HepG2 (cell line): ENCODE measurements around the gene MED1. TPM values are rescaled to one million over a fixed set of nuclear protein-coding genes. Genes with fewer than 3 reads are reported as not detected.

ENCODE experiments used
- DNMT3B ChIP-seq: conservative IDR thresholded peaks from 2 replicates; pipeline ENCODE4 v1.6.1; 2016; ENCODE audit warnings: missing biosample characterization, control low read depth
- E2F5 ChIP-seq: sonication (generic); formaldehyde crosslinking; conservative IDR thresholded peaks from 2 replicates; pipeline ENCODE4 v1.4.0; 2020; ENCODE audit warnings: missing genetic modification reagents
- KAT8 ChIP-seq: IDR thresholded peaks from 2 replicates; pipeline ENCODE4 v1.6.1; 2016; ENCODE audit warnings: missing genetic modification reagents, missing compliant biosample characterization
- PTBP1 ChIP-seq: fragments of 200-400 bp; formaldehyde crosslinking; IDR thresholded peaks from 2 replicates; pipeline ENCODE4 v1.6.1; 2018; ENCODE audit warnings: low read length, low read depth; ENCODE audit not compliant: poor library complexity, severe bottlenecking
- RORA ChIP-seq: sonication (generic); formaldehyde crosslinking; IDR thresholded peaks from 2 replicates; pipeline ENCODE4 v1.5.0; 2020; ENCODE audit warnings: mild to moderate bottlenecking, missing genetic modification reagents, moderate library complexity
- SUZ12 ChIP-seq: fragments of 150-350 bp; IDR thresholded peaks from 2 replicates; pipeline ENCODE4 v1.6.1; 2014; ENCODE audit warnings: low read depth, low read length
- ZFP1 ChIP-seq: IDR thresholded peaks from 2 replicates; pipeline ENCODE4 v1.6.1; 2016
- ZNF18 ChIP-seq: sonication (generic); formaldehyde crosslinking; IDR thresholded peaks from 2 replicates; pipeline ENCODE4 v1.8.0; 2022; ENCODE audit warnings: mild to moderate bottlenecking, missing genetic modification reagents; ENCODE audit not compliant: insufficient replicate concordance
- ZNF235 ChIP-seq: sonication (generic); formaldehyde crosslinking; IDR thresholded peaks from 2 replicates; pipeline ENCODE4 v1.8.1; 2023; ENCODE audit warnings: mild to moderate bottlenecking, missing genetic modification reagents, borderline replicate concordance
- ZNF280B ChIP-seq: sonication (generic); formaldehyde crosslinking; IDR thresholded peaks from 2 replicates; pipeline ENCODE4 v1.5.0; 2020; ENCODE audit warnings: missing genetic modification reagents, mild to moderate bottlenecking, borderline replicate concordance
- ZNF362 ChIP-seq: sonication (generic); formaldehyde crosslinking; IDR thresholded peaks from 2 replicates; pipeline ENCODE4 v1.4.0; 2020; ENCODE audit warnings: missing genetic modification reagents, mild to moderate bottlenecking, borderline replicate concordance
- ZNF431 ChIP-seq: sonication (generic); formaldehyde crosslinking; IDR thresholded peaks from 2 replicates; pipeline ENCODE4 v1.9.0; 2022; ENCODE audit warnings: missing genetic modification reagents, low read depth, mild to moderate bottlenecking, borderline replicate concordance
- ZNF687 ChIP-seq: sonication (generic); formaldehyde crosslinking; IDR thresholded peaks from 2 replicates; pipeline ENCODE4 v1.5.1; 2020; ENCODE audit warnings: mild to moderate bottlenecking, missing genetic modification reagents, moderate library complexity
- ZNF883 ChIP-seq: sonication (generic); formaldehyde crosslinking; IDR thresholded peaks from 2 replicates; pipeline ENCODE4 v1.5.1; 2020; ENCODE audit warnings: mild to moderate bottlenecking, missing genetic modification reagents; ENCODE audit errors: not compliant biosample characterization
- ZSCAN5A ChIP-seq: sonication (generic); formaldehyde crosslinking; IDR thresholded peaks from 2 replicates; pipeline ENCODE4 v1.8.0; 2022; ENCODE audit warnings: mild to moderate bottlenecking, missing genetic modification reagents, borderline replicate concordance
- polyA plus RNA-seq, 8 experiments: library from polyadenylated mRNA; depleted of rRNA in 3 of 8; stranded (reverse) in 7 of 8; unstranded in 1 of 8; fragments of >200 nt; fragmentation: Illumina TruSeq in 4 of 8; extraction: Trizol in 4 of 8; gene quantifications; 2 replicates each; pipeline versions ENCODE4 v1.2.1 to v1.2.3, GENCODE V29; 2011 to 2016; ENCODE audit warnings: low read depth in 4 of 8, missing spikeins in 1 of 8, mixed read lengths in 1 of 8; ENCODE audit not compliant: insufficient read depth in 1 of 8
- total RNA-seq, 5 experiments: library from RNA; depleted of rRNA; stranded (reverse); fragments of >200 nt; fragmentation: Illumina TruSeq; extraction: Trizol; gene quantifications; 2 replicates each; pipeline ENCODE4 v1.2.3, GENCODE V29; 2016; ENCODE audit warnings: low read depth in 1 of 5

The MED1 gene
- total and polyA plus RNA-seq, 2 of the 13 experiments (the other 11 are each of a cell fraction or from before 2014, with no cell fraction given) = 37.5 to 40.1 TPM

GRCh38 chr17:39461113-39461925, 10.3 kb upstream of the MED1 start, which contains the start of gene CDK12 (continued):
- TF ChIP-seq ZNF687 (peak; percentile 80), RORA (no peak), ZNF431 (CRISPR knock-in tag) (no peak), E2F5 (CRISPR knock-in tag) (no peak), ZNF362 (CRISPR knock-in tag) (peak; percentile 100), ZNF235 (CRISPR knock-in tag) (no peak), SUZ12 (no peak), ZNF883 (CRISPR knock-in tag) (no peak), KAT8 (CRISPR knock-in tag) (peak; percentile 98), DNMT3B (CRISPR knock-in tag) (peak; percentile 84; the same call in 1 of the 2 replicates), ZNF18 (CRISPR knock-in tag) (no peak), ZSCAN5A (peak; percentile 69; the same call in 1 of the 2 replicates), ZNF280B (CRISPR knock-in tag) (no peak), ZFP1 (CRISPR knock-in tag) (peak; percentile 80), PTBP1 (peak; percentile 68)
